Psoas muscle (tissue), 8 donors: ENCODE results near the gene SYNC. TPM values are rescaled to one million over a fixed set of nuclear protein-coding genes. Genes with fewer than 3 reads are reported as not detected.

Experiments
- ATAC-seq, 4 donors: fragments of 200-7000 bp; cut with Tn5 transposase; one replicate each; pipeline ENCODE4 v1.9.1; 2020; ENCODE audit warnings: moderate library complexity in 3 of 4, mild to moderate bottlenecking in 2 of 4
- DNase-seq, 2 donors: peaks; one replicate each; pipeline ENCODE4 v3.0.0-alpha.2; 2020
- H3K27ac ChIP-seq: fragments of 200-600 bp; one replicate; pipeline ENCODE4 v1.8.0; 2022
- H3K27me3 ChIP-seq, 3 donors: fragments of 200-600 bp in 1 of 3; one replicate each; pipeline versions ENCODE4 v1.6.1 to v1.8.0; 2013 to 2022; ENCODE audit warnings: low read length in 2 of 3, mild to moderate bottlenecking in 2 of 3, moderate library complexity in 1 of 3; ENCODE audit not compliant: insufficient read depth in 3 of 3
- H3K36me3 ChIP-seq, 2 donors: fragments of 200-600 bp in 1 of 2; one replicate each; pipeline versions ENCODE4 v1.6.1 to v1.8.0; 2013 to 2022; ENCODE audit warnings: low read depth in 1 of 2, mild to moderate bottlenecking in 1 of 2, moderate library complexity in 1 of 2; ENCODE audit not compliant: insufficient read depth in 1 of 2
- H3K4me1 ChIP-seq: fragments of 200-600 bp; one replicate; pipeline ENCODE4 v1.8.0; 2022
- H3K4me3 ChIP-seq: fragments of 200-600 bp; one replicate; pipeline ENCODE4 v1.8.0; 2022; ENCODE audit warnings: mild to moderate bottlenecking
- H3K9me3 ChIP-seq: fragments of 200-600 bp; one replicate; pipeline ENCODE4 v1.8.0; 2022
- WGBS, 3 donors: extraction: QIAGEN DNeasy Blood & Tissue Kit; methylation state at CpG; one replicate each; pipeline versions ENCODE4 v1.1.6 to v1.1.7; 2013; 5-methylcytosine and 5-hydroxymethylcytosine counted together
- intact Hi-C, 2 donors: fragments of 100-400 bp; cut with DNase I; formaldehyde crosslinking; loops; one replicate each; pipeline versions ENCODE4 v1.11.0 to v1.14.2; 2022
- polyA plus RNA-seq, 3 donors: library from polyadenylated mRNA; stranded (reverse); fragments of 200-250 nt; gene quantifications; one replicate each; pipeline ENCODE4 v1.2.3, GENCODE V29; 2013
- total RNA-seq, 4 donors: library from RNA; stranded (reverse); fragmentation: NEBNext Ultra II Directional in 2 of 4; extraction: Animal tissue kit (Norgen Biotek cat#: 25700) in 2 of 4; gene quantifications; one replicate each; pipeline versions ENCODE4 v1.2.1 to v1.2.4, GENCODE V29; 2021 to 2023
- TF ChIP-seq, protein P1 (sequence below): fragments of 200-600 bp; IDR thresholded peaks from one replicate; pipeline ENCODE4 v1.8.0; 2022; ENCODE audit warnings: antibody characterized with exemption
- donor health status: healthy with polysubstance abuse.
- donor health status: DM: no; HTN: no; CAD: no; lungs with moderate emphysema.
- donor health status: Bipolar disorder and iron deficiency.
- donor health status: healthy.
- donor health status: DM: yes; HTN: yes; CAD: no.
- donor health status: DM: no; HTN: no; CAD: no.
- donor health status: DM: no; HTN: no; CAD: no.
- donor health status: DM: yes; HTN: yes; CAD: no.

The SYNC gene
- total and polyA plus RNA-seq, 7 donors: 40.4 to 82.5 (median 52.6) TPM

DNA sequence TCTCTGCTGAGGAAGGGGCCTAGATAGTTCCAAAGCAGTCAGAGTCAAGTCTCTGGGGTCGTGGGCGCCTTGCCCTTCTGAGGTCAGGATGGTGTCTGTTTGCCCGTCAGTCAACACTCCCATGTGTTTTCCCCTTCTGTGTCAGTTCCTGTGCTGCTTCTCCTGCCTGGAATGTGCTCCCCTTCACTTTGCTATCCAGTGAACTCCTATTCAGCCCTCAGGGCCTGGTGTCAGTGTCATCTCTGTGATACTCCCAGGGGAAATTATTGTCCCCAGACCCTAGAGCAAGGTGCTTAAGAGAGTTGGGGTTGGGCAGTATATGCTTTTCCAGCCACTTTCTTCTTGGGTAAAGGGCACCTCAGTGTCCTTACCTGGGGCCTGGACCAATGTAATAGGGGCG, 45.8 kb upstream of the SYNC start:
- ATAC-seq (no peak), DNase-seq (no peak)
- TF ChIP-seq, protein P1, sequence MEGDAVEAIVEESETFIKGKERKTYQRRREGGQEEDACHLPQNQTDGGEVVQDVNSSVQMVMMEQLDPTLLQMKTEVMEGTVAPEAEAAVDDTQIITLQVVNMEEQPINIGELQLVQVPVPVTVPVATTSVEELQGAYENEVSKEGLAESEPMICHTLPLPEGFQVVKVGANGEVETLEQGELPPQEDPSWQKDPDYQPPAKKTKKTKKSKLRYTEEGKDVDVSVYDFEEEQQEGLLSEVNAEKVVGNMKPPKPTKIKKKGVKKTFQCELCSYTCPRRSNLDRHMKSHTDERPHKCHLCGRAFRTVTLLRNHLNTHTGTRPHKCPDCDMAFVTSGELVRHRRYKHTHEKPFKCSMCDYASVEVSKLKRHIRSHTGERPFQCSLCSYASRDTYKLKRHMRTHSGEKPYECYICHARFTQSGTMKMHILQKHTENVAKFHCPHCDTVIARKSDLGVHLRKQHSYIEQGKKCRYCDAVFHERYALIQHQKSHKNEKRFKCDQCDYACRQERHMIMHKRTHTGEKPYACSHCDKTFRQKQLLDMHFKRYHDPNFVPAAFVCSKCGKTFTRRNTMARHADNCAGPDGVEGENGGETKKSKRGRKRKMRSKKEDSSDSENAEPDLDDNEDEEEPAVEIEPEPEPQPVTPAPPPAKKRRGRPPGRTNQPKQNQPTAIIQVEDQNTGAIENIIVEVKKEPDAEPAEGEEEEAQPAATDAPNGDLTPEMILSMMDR: no peak
- Histone ChIP-seq H3K4me3 (no peak overlapping the region), H3K9me3 (no peaks in the 10 kb centered on the region), H3K27ac (no peak overlapping the region), H3K36me3 (no peaks in the 10 kb centered on the region), H3K4me1 (peaks cover 2% of the 10 kb centered on the region), H3K27me3 (no peaks in the 10 kb centered on the region)
- intact Hi-C loops: no loop called here
- 91 to 96% (median 93%) methylated on average over 4 of the region's 4 CpGs for WGBS, 3 donors

GRCh38 chr1:32746130-32746529, 43.6 kb upstream of the SYNC start:
- no peak for ATAC-seq
- no peaks in the 10 kb centered on the region for H3K9me3 ChIP-seq
- H3K36me3 ChIP-seq: no peaks in the 10 kb centered on the region
- WGBS, 3 donors: 79 to 92% (median 85%) methylated on average over 7 to 9 of the region's 9 CpGs
- H3K27ac ChIP-seq: no peak overlapping the region
- intact Hi-C loops: no loop called here
- no peak overlapping the region for H3K4me3 ChIP-seq
- TF ChIP-seq, protein P1: no peak
- H3K4me1 ChIP-seq: peaks cover 15% of the 10 kb centered on the region
- no peak for DNase-seq
- H3K27me3 ChIP-seq: no peaks in the 10 kb centered on the region

DNA sequence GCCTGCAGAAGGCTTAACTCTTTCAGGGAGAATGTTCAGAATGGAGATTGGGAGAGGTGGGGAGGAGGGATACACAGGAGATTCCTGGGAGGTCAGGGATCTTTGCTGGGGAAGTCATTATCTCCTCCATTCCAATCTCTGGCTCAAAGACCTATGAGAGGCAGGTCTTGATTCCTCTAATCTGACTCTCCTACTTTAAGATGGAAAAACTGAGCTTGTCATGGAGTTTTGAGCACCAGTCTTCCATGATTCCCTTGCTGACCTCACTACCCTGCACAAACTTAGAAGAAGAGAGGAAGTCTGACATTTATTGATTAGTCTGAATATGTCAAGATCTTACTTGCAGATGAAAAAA, 41.5 kb upstream of the SYNC start:
- no peak overlapping the region for H3K27ac ChIP-seq
- no peak for ATAC-seq
- no peak for DNase-seq

DNA sequence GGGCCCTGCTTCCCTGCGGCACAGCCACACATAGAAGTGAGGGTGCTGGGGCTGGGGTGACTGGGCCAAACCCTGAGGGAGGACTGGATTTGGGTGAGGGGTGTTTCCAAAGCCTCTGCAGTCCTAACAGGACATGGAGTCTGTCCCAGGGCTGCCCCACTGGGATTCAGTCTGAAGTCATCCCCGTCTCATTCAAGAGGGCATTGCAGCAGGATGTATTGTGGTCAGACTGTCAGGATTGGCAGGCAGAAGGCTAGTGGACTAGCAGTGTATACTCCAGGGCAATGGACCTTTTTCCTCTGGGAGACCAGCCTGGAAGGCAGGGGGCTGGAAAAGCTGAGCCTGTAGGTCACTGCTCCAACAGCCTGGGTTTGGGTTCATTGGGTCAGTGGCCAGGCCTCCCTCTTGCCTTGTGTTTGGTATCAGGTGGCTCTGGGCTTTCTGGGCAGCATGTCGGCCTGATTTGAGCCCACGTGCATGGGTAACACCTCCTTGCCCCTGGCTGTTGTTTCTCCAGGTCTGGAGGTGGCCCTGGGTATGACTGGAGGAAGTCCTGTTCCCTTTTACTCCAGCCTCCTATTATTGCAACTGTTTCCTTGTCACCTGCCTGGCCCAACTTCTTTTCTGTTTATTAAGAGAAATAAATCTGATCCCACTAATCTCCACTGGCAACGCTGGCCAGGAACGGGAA, 41.0 kb upstream of the SYNC start:
- H3K4me3 ChIP-seq: no peak overlapping the region
- no peaks in the 10 kb centered on the region for H3K36me3 ChIP-seq
- WGBS, 3 donors: 24 to 33% (median 30%) methylated on average over 6 of the region's 6 CpGs
- intact Hi-C loops: no loop called here
- TF ChIP-seq, protein P1: no peak
- H3K27ac ChIP-seq: no peak overlapping the region
- H3K27me3 ChIP-seq: no peaks in the 10 kb centered on the region
- peaks cover 18% of the 10 kb centered on the region for H3K4me1 ChIP-seq
- peak in 2 of 4 donors; percentile 18 to 24 for ATAC-seq
- no peak for DNase-seq
- H3K9me3 ChIP-seq: no peaks in the 10 kb centered on the region

More for the DNA sequence above, 41.5 kb upstream of the SYNC start:
- Histone ChIP-seq H3K9me3 (no peaks in the 10 kb centered on the region), H3K27me3 (no peaks in the 10 kb centered on the region), H3K36me3 (no peaks in the 10 kb centered on the region), H3K4me1 (peaks cover 18% of the 10 kb centered on the region), H3K4me3 (no peak overlapping the region)
- intact Hi-C loops: no loop called here
- TF ChIP-seq, protein P1: no peak

DNA sequence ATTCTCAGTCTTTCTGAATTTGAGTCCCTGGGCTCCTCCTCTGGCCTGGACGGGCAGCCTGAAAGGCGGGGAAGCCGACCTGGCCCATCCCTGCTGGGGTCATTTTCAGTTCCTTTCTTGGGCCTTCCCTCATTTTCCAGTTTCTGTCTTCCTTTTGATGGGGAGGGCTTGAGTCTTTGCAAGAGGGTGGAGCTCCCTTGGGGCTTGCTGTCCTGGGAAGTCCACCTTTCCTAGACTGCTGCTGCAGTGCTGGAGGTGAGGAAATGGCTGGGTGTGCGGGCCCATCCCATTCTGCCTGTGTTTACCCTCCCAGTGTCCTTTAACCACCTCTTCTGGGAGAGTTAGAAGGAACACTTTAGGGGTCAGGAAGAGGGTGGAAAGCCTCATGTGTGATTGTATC, 40.4 kb upstream of the SYNC start:
- ATAC-seq (peak in 1 of 4 donors; percentile 35), DNase-seq (no peak)
- Histone ChIP-seq H3K4me3 (peak overlapping the region; percentile 78), H3K36me3 (no peaks in the 10 kb centered on the region), H3K4me1 (peaks cover 18% of the 10 kb centered on the region), H3K9me3 (no peaks in the 10 kb centered on the region), H3K27ac (peak overlapping the region; percentile 61), H3K27me3 (no peaks in the 10 kb centered on the region)
- TF ChIP-seq, protein P1: no peak
- WGBS, 3 donors: 74 to 87% (median 78%) methylated on average over 4 of the region's 4 CpGs
- intact Hi-C loops: no loop called here
